ENCODE measurements around the gene PPP1R3G.

GRCh38 chr6:5084781-5085647 is at the start of gene PPP1R3G:
- no peak for TF ChIP-seq CTCF (conservative IDR thresholded peaks at IDR 0.05; ENCODE audit: low read length)
- no peak for TF ChIP-seq EZH2phosphoT487 (IDR thresholded peaks at IDR 0.05; ENCODE audit: borderline replicate concordance)
